Suprapubic skin (tissue), 3 donors: ENCODE measurements around the gene EIF3B.

ENCODE experiments used
- POLR2AphosphoS5 ChIP-seq, 3 donors: sonication (generic); formaldehyde crosslinking; IDR thresholded peaks; one replicate each; pipeline ENCODE4 v1.6.1; 2017; ENCODE audit warnings: antibody characterized with exemption in 3 of 3
- TF ChIP-seq, protein P1 (sequence below), 2 donors: fragments of 200-600 bp in 1 of 2; fragments of 450-650 bp in 1 of 2; sonication (generic) in 1 of 2; IDR thresholded peaks; one replicate each; pipeline ENCODE4 v1.5.1; 2016 to 2019; ENCODE audit warnings: antibody characterized with exemption in 2 of 2, mild to moderate bottlenecking in 1 of 2, moderate library complexity in 1 of 2

DNA sequence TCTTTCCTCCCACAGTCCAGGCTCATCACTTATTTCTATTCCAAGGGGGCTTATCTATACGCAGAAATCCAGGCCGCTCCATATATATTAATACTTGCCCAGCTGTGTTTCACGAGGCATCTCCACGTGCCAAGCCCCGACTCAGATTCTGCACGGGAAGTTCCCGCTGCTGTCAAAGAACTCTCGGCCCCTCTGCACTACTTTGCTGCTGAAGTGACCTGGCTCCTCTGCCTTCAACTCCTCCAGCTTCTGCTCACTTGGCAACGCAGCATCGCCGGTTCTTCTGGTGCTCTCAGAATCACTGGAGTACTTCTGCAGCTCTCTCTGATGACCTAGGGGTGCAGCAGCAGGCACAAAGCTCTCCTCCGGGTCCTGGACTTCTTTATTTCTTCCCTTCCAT is 39.1 kb downstream of the EIF3B start:
- TF ChIP-seq, protein P1, sequence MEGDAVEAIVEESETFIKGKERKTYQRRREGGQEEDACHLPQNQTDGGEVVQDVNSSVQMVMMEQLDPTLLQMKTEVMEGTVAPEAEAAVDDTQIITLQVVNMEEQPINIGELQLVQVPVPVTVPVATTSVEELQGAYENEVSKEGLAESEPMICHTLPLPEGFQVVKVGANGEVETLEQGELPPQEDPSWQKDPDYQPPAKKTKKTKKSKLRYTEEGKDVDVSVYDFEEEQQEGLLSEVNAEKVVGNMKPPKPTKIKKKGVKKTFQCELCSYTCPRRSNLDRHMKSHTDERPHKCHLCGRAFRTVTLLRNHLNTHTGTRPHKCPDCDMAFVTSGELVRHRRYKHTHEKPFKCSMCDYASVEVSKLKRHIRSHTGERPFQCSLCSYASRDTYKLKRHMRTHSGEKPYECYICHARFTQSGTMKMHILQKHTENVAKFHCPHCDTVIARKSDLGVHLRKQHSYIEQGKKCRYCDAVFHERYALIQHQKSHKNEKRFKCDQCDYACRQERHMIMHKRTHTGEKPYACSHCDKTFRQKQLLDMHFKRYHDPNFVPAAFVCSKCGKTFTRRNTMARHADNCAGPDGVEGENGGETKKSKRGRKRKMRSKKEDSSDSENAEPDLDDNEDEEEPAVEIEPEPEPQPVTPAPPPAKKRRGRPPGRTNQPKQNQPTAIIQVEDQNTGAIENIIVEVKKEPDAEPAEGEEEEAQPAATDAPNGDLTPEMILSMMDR (IDR thresholded peaks at IDR 0.05): no peak
- TF ChIP-seq POLR2AphosphoS5 (IDR thresholded peaks at IDR 0.05): no peak
